AG10803 (cell line): ENCODE data around the gene PEBP1.

Experiments used
- DNase-seq: peaks from one replicate; pipeline ENCODE4 v3.0.0; 2010; ENCODE audit warnings: low read depth
- H3K4me3 ChIP-seq: 2 replicates; pipeline ENCODE4 v1.5.1; 2011; ENCODE audit warnings: mild to moderate bottlenecking, low read length, control low read depth
- CTCF ChIP-seq: conservative IDR thresholded peaks from 2 replicates; pipeline ENCODE4 v1.5.1; 2011; ENCODE audit warnings: mild to moderate bottlenecking, low read length, control low read depth, inconsistent platforms

Gene PEBP1

GRCh38 chr12:118135788-118136558 lies at the start of gene PEBP1:
Gene PEBP1 (plus strand): TSS chr12:118136124. CDS start chr12:118136210, 86 bp downstream.
- no peak for TF ChIP-seq CTCF
- DNase-seq: peak; percentile 92
- H3K4me3 ChIP-seq: peak within 1 kb of the TSS; percentile 85

- no peak overlapping the region for H3K4me3 ChIP-seq
- no peak for DNase-seq
- TF ChIP-seq CTCF: no peak
These were observed 46.1 kb upstream of the PEBP1 start for GRCh38 chr12:118089782-118090181.

GRCh38 chr12:118094039-118094438 lies 41.9 kb upstream of the PEBP1 start:
- DNase-seq: no peak
- TF ChIP-seq CTCF: no peak
- H3K4me3 ChIP-seq: no peak overlapping the region

GRCh38 chr12:118098401-118098800 lies 37.5 kb upstream of the PEBP1 start:
- no peak overlapping the region for H3K4me3 ChIP-seq
- DNase-seq: no peak
- TF ChIP-seq CTCF: no peak

GRCh38 chr12:118098911-118099671 lies 36.8 kb upstream of the PEBP1 start:
- DNase-seq: no peak
- no peak for TF ChIP-seq CTCF
- no peak overlapping the region for H3K4me3 ChIP-seq

GRCh38 chr12:118101051-118101450 lies 34.9 kb upstream of the PEBP1 start:
- H3K4me3 ChIP-seq: no peak overlapping the region
- no peak for TF ChIP-seq CTCF
- DNase-seq: no peak

- no peak overlapping the region for H3K4me3 ChIP-seq
- TF ChIP-seq CTCF: no peak
- DNase-seq: peak; percentile 8
These were observed 33.9 kb upstream of the PEBP1 start for GRCh38 chr12:118102070-118102469.
